ENCODE measurements around the gene SNRNP25.

SNRNP25 gene

DNA sequence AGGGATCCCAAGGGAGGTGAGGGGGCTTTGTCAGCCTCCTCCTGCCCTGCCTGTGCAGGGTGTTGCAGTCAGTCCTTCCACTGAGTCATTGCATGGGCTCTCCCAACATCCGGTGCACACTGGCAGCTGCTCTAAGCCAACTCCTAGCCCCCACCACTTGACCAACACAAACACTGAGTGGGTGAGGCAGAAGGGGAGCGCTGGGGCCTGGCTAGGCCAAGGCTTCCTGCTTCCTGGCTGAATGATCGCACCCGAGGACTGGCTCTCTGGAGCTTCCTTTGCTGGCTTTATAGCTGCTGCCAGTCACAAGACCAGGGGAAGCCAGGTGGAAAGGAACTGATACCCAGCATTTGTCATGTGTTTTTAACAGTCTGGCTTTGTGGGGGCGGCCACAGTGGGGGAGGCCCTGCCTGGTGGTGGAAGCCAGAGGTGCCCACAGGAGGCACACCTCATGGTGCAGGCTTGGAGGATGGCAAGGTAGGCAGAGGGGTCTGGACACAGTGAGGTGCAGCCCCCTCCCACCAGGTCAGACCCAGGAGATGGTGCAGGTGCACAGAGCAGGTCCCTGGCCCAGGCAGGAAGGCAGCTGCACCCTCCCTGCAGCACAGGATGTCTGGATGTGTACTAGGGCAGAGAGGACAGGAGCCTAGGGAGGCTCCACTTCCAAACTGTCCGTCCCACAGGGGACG lies 31.2 kb downstream of the SNRNP25 start:
- ChIA-PET CTCF (no interaction called here), POLR2A (interaction anchor here (0.9 kb wide), 1 partner anchor 12 kb away, joined by 3 read pairs; the partner anchor contains the start of gene RHBDF1)
- DNase-seq (ENCODE audit: extremely low spot score) = no peak
- TF ChIP-seq TARDBP (IDR thresholded peaks at IDR 0.05) (no peak), SP1 (IDR thresholded peaks at IDR 0.05) (no peak), SUZ12 (IDR thresholded peaks at IDR 0.05) (no peak), CTBP1 (IDR thresholded peaks at IDR 0.05; ENCODE audit: borderline replicate concordance) (no peak), FOXM1 (IDR thresholded peaks at IDR 0.05; ENCODE audit: borderline replicate concordance) (no peak), ARNT (IDR thresholded peaks at IDR 0.05) (no peak), ELF4 (IDR thresholded peaks at IDR 0.05) (no peak), L3MBTL2 (conservative IDR thresholded peaks at IDR 0.05) (no peak), FOXA1 (IDR thresholded peaks at IDR 0.05) (no peak), LEF1 (IDR thresholded peaks at IDR 0.05; ENCODE audit: borderline replicate concordance) (no peak), FOXK2 (IDR thresholded peaks at IDR 0.05) (no peak), NFRKB (IDR thresholded peaks at IDR 0.05) (no peak), BHLHE40 (IDR thresholded peaks at IDR 0.05; ENCODE audit: borderline replicate concordance) (no peak), HDGF (IDR thresholded peaks at IDR 0.05; ENCODE audit: borderline replicate concordance) (no peak), ZNF384 (IDR thresholded peaks at IDR 0.05) (no peak)
- TF ChIP-seq, protein P1, sequence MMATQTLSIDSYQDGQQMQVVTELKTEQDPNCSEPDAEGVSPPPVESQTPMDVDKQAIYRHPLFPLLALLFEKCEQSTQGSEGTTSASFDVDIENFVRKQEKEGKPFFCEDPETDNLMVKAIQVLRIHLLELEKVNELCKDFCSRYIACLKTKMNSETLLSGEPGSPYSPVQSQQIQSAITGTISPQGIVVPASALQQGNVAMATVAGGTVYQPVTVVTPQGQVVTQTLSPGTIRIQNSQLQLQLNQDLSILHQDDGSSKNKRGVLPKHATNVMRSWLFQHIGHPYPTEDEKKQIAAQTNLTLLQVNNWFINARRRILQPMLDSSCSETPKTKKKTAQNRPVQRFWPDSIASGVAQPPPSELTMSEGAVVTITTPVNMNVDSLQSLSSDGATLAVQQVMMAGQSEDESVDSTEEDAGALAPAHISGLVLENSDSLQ (IDR thresholded peaks at IDR 0.05) = no peak

DNA sequence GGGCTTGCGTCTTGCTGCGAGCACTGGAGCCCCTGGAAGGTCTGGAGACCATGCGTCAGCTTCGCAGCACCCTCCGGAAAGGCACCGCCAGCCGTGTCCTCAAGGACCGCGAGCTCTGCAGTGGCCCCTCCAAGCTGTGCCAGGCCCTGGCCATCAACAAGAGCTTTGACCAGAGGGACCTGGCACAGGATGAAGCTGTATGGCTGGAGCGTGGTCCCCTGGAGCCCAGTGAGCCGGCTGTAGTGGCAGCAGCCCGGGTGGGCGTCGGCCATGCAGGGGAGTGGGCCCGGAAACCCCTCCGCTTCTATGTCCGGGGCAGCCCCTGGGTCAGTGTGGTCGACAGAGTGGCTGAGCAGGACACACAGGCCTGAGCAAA lies 31.8 kb downstream of the SNRNP25 start:
- ChIA-PET CTCF (no interaction called here), POLR2A (no interaction called here)
- TF ChIP-seq ZNF384 (IDR thresholded peaks at IDR 0.05) (no peak), SUZ12 (IDR thresholded peaks at IDR 0.05) (no peak), CTBP1 (IDR thresholded peaks at IDR 0.05; ENCODE audit: borderline replicate concordance) (no peak), LEF1 (IDR thresholded peaks at IDR 0.05; ENCODE audit: borderline replicate concordance) (no peak), HDGF (IDR thresholded peaks at IDR 0.05; ENCODE audit: borderline replicate concordance) (no peak), BHLHE40 (IDR thresholded peaks at IDR 0.05; ENCODE audit: borderline replicate concordance) (no peak)

DNA sequence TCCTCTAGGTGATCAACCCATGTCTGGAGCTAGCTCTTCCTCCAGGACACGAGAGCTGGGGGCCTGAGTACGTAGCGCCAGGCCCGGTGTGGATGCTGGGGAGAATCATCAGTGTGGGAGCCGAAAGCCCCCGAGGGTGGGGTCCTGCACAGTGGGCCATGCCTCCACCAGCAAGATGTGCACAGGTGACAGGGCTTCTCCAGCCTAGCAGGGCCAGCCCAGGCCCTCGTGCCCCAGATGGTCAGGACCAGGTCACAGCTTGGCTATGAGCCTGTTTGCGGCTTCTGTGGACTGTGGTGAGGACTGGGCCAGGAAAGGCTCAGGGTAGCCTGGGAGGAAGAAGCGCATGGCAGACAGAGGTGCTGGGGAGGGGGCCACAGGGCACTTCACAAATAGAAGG lies 32.2 kb downstream of the SNRNP25 start:
- ChIA-PET CTCF (no interaction called here), POLR2A (no interaction called here)

More for the DNA sequence above, 31.8 kb downstream of the SNRNP25 start:
- DNase-seq (ENCODE audit: extremely low spot score) = no peak

DNA sequence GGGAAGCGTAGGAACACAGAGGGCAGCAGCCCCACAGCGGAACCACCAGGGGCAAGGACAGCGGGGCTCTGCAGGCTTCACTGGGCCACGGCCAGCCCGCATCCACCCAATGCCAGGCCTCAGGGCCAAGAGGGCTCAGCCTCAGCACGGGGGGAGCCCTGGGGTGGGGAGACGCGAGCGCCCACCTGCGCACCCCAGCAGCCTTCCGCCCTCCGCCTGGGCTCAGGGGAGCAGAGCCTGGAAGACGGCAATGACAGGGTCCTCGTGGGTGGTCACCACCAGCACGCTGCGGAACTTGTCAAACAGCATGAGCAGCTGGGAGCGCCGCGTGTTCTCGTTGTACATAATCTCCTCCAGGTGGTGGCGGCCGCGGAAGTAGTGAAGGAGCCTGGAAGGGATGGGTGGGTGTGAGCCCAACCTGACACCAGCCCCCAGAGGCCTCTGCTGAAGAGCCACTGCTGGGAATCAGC lies 32.9 kb downstream of the SNRNP25 start:
- CTCF ChIA-PET = no interaction called here
- DNase-seq (ENCODE audit: extremely low spot score) = no peak
- no peak for TF ChIP-seq ZNF384 (IDR thresholded peaks at IDR 0.05)
- no peak for TF ChIP-seq ARNT (IDR thresholded peaks at IDR 0.05)
- TF ChIP-seq SUZ12 (IDR thresholded peaks at IDR 0.05) = no peak
- TF ChIP-seq NFRKB (IDR thresholded peaks at IDR 0.05) = no peak
- no peak for TF ChIP-seq L3MBTL2 (conservative IDR thresholded peaks at IDR 0.05)
- no peak for TF ChIP-seq SP1 (IDR thresholded peaks at IDR 0.05)
- TF ChIP-seq FOXA1 (IDR thresholded peaks at IDR 0.05) = no peak
- TF ChIP-seq LEF1 (IDR thresholded peaks at IDR 0.05; ENCODE audit: borderline replicate concordance) = no peak
- TF ChIP-seq HDGF (IDR thresholded peaks at IDR 0.05; ENCODE audit: borderline replicate concordance) = no peak
- no peak for TF ChIP-seq CTBP1 (IDR thresholded peaks at IDR 0.05; ENCODE audit: borderline replicate concordance)
- TF ChIP-seq FOXM1 (IDR thresholded peaks at IDR 0.05; ENCODE audit: borderline replicate concordance) = no peak
- no peak for TF ChIP-seq BHLHE40 (IDR thresholded peaks at IDR 0.05; ENCODE audit: borderline replicate concordance)
- no peak for TF ChIP-seq FOXK2 (IDR thresholded peaks at IDR 0.05)
- TF ChIP-seq ELF4 (IDR thresholded peaks at IDR 0.05) = no peak
- no peak for TF ChIP-seq TARDBP (IDR thresholded peaks at IDR 0.05)
- POLR2A ChIA-PET = interaction anchor here (0.6 kb wide), 1 partner anchor 598 kb away, joined by 3 read pairs; no protein-coding TSS in a partner anchor

More for the DNA sequence above, 32.2 kb downstream of the SNRNP25 start:
- no peak for DNase-seq (ENCODE audit: extremely low spot score)
- no peak for TF ChIP-seq HDGF (IDR thresholded peaks at IDR 0.05; ENCODE audit: borderline replicate concordance)
- no peak for TF ChIP-seq ELF4 (IDR thresholded peaks at IDR 0.05)
- no peak for TF ChIP-seq LEF1 (IDR thresholded peaks at IDR 0.05; ENCODE audit: borderline replicate concordance)
- TF ChIP-seq FOXK2 (IDR thresholded peaks at IDR 0.05) = no peak
- no peak for TF ChIP-seq CTBP1 (IDR thresholded peaks at IDR 0.05; ENCODE audit: borderline replicate concordance)

DNA sequence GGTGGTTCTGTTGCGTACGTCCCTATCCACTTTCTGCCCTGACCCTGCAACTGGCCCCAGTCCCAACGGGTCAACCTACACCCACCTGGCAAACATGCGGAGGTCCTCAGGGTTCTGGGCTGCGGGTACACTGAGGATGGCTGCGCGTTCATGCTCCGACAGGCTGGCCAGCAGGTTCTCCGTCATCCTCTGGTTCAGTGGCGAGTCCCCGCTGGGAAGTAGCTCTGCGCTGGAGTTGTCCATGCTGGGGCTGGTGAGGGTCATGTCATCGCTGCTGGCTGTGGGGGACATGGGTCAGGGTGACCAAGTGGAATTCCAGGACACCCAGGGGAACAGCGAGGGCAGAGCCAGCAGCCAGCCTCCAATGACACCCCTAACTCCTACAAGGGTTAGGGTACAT lies 35.0 kb downstream of the SNRNP25 start:
- CTCF ChIA-PET = no interaction called here
- POLR2A ChIA-PET = no interaction called here
- TF ChIP-seq, protein P1 (IDR thresholded peaks at IDR 0.05) = no peak
- TF ChIP-seq L3MBTL2 (conservative IDR thresholded peaks at IDR 0.05) (no peak), SP1 (IDR thresholded peaks at IDR 0.05) (no peak), CTBP1 (IDR thresholded peaks at IDR 0.05; ENCODE audit: borderline replicate concordance) (no peak), BHLHE40 (IDR thresholded peaks at IDR 0.05; ENCODE audit: borderline replicate concordance) (no peak), TARDBP (IDR thresholded peaks at IDR 0.05) (no peak), NFRKB (IDR thresholded peaks at IDR 0.05) (no peak), FOXA1 (IDR thresholded peaks at IDR 0.05) (no peak), ELF4 (IDR thresholded peaks at IDR 0.05) (no peak), ARNT (IDR thresholded peaks at IDR 0.05) (no peak), FOXK2 (IDR thresholded peaks at IDR 0.05) (no peak), HDGF (IDR thresholded peaks at IDR 0.05; ENCODE audit: borderline replicate concordance) (no peak)

DNA sequence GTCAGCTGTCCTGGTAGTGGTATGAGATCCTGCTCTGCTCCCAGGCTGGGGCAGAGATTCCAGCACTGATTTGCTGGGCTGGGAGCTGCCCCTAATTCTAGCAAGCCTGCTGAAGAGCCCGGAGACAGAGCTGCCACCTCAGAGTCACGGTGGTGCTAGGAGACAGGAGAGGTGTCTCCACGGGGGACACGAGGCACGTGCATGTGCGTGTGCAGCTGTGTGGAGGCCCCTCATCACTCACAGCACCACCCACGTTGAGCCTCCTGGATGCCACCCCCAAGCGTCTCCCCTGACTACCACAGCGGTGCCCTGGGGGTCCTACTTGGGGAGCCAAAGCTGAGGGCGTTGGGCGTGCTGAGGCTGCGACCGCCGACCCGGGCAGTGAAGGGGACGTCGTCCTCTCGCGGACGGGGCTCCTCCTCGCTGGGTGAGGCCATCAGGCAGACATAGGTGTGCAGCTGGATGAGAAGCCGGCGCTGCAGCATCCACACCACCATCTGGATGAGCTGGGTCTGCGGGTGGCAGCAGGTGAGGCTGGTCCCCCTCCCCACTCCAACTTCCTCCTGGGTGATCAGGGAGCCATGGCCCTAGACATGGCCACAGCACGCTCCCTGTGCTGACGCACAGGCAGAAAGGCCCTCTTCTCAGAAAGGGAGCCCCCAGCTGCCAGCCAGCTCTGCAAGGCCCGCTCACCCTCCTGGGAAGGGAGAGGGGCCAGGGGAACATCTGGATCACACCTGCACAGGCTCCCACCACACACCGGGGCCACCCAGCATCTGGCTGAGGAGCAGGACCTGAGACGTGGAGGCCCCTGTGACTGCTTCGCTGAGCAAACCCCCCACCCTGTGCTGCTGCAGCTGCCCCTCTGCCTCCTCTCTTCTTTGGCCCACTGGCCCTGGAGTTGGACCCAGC lies 36.0 kb downstream of the SNRNP25 start:
- DNase-seq (ENCODE audit: extremely low spot score) = no peak
- POLR2A ChIA-PET = interaction anchor here (0.8 to 1.9 kb wide), 2 partner anchors 12 to 36 kb away, joined by 4 to 7 read pairs; partner anchors contain the start of genes MPG, POLR3K and SNRNP25
- CTCF ChIA-PET = no interaction called here
- TF ChIP-seq FOXK2 (IDR thresholded peaks at IDR 0.05) (no peak), ARNT (IDR thresholded peaks at IDR 0.05) (no peak)

More for the DNA sequence above, 35.0 kb downstream of the SNRNP25 start:
- DNase-seq (ENCODE audit: extremely low spot score) = no peak
